Right lung (tissue), 10 donors: ENCODE results near the gene MAML1. TPM values are rescaled to one million over a fixed set of nuclear protein-coding genes. Genes with fewer than 3 reads are reported as not detected.
A peak's percentile ranks its signal among the peaks of the same experiment; 100 is the strongest.
"Not testable (repeated sequence)": the region's sequence is repeated elsewhere in the genome, so short reads cannot be mapped to it uniquely, and the experiment has no call there.

ENCODE experiments used
- DNase-seq, 2 donors: peaks; one replicate each; pipeline ENCODE4 v3.0.0-alpha.2; 2013
- long read RNA-seq, 8 donors: transcript quantifications; one replicate each; lab custom pipeline, GENCODE V29; 2026
- polyA plus RNA-seq, 5 donors: library from polyadenylated mRNA; unstranded; fragments of 120-200 nt; gene quantifications; one replicate each; pipeline versions ENCODE4 v1.2.1 to v1.2.3, GENCODE V29; 2013; ENCODE audit warnings: inconsistent platforms in 1 of 5, low replicate concordance in 1 of 5; ENCODE audit not compliant: insufficient read length in 5 of 5, insufficient read depth in 1 of 5

MAML1 gene, protein sequence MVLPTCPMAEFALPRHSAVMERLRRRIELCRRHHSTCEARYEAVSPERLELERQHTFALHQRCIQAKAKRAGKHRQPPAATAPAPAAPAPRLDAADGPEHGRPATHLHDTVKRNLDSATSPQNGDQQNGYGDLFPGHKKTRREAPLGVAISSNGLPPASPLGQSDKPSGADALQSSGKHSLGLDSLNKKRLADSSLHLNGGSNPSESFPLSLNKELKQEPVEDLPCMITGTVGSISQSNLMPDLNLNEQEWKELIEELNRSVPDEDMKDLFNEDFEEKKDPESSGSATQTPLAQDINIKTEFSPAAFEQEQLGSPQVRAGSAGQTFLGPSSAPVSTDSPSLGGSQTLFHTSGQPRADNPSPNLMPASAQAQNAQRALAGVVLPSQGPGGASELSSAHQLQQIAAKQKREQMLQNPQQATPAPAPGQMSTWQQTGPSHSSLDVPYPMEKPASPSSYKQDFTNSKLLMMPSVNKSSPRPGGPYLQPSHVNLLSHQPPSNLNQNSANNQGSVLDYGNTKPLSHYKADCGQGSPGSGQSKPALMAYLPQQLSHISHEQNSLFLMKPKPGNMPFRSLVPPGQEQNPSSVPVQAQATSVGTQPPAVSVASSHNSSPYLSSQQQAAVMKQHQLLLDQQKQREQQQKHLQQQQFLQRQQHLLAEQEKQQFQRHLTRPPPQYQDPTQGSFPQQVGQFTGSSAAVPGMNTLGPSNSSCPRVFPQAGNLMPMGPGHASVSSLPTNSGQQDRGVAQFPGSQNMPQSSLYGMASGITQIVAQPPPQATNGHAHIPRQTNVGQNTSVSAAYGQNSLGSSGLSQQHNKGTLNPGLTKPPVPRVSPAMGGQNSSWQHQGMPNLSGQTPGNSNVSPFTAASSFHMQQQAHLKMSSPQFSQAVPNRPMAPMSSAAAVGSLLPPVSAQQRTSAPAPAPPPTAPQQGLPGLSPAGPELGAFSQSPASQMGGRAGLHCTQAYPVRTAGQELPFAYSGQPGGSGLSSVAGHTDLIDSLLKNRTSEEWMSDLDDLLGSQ
- 10 to 100 TPM; 39.2 to 46.4 (median 43.1) TPM for polyA plus RNA-seq
- long read RNA-seq, donor 1, partial matches to known transcripts = 20 of 24 reads
- long read RNA-seq, donor 1, other reads (novel, unspliced or antisense) = 0 of 24 reads
- long read RNA-seq, donor 2, full-length matches to known transcripts = 2 of 2 reads
- long read RNA-seq, donor 2, partial matches to known transcripts = 0 of 2 reads
- long read RNA-seq, donor 2, other reads (novel, unspliced or antisense) = 0 of 2 reads
- long read RNA-seq, donor 3, full-length matches to known transcripts = 2 of 30 reads
- long read RNA-seq, donor 3, partial matches to known transcripts = 28 of 30 reads
- long read RNA-seq, donor 3, other reads (novel, unspliced or antisense) = 0 of 30 reads
- long read RNA-seq, donor 4, full-length matches to known transcripts = 7 of 22 reads
- long read RNA-seq, donor 4, partial matches to known transcripts = 15 of 22 reads
- long read RNA-seq, donor 4, other reads (novel, unspliced or antisense) = 0 of 22 reads
- long read RNA-seq, donor 5, full-length matches to known transcripts = 6 of 27 reads
- long read RNA-seq, donor 5, partial matches to known transcripts = 21 of 27 reads
- long read RNA-seq, donor 5, other reads (novel, unspliced or antisense) = 0 of 27 reads
- long read RNA-seq, donor 6, full-length matches to known transcripts = 2 of 21 reads
- long read RNA-seq, donor 6, partial matches to known transcripts = 19 of 21 reads
- long read RNA-seq, donor 6, other reads (novel, unspliced or antisense) = 0 of 21 reads
- long read RNA-seq, donor 7, full-length matches to known transcripts = 6 of 24 reads
- long read RNA-seq, donor 7, partial matches to known transcripts = 18 of 24 reads
- long read RNA-seq, donor 7, other reads (novel, unspliced or antisense) = 0 of 24 reads
- long read RNA-seq, donor 8 = 0 reads

DNA sequence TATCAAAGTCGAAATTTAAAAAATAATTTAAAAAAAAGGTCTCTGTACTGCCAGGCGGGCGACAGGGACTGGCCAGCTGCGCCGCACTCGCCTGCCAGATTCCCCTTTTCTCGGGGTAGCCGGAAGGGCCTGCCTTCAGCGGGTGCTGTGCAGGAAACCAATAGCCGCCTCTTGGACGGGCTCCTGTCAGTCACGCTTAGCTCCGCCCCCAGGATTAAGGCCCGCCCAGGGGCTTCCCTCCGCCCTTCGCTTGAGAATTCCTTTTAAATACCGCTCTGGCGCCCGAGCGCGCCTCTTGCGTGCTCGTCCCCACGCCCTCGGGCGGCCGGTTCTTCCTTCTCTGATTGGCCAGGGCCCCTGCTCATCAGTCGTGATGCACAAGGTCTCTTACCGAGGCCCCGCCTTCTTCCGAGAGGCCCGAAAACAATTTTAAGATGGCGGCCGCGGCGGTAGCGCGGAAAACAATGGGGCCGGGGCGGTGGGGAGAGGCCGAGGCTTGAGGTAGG lies at the start of gene MAML1:
Gene MAML1 (plus strand): TSS at position 411 of the 506 bp plus-strand sequence. CDS start 291 bp downstream, outside the sequence.
- DNase-seq = peak; percentile 100

DNA sequence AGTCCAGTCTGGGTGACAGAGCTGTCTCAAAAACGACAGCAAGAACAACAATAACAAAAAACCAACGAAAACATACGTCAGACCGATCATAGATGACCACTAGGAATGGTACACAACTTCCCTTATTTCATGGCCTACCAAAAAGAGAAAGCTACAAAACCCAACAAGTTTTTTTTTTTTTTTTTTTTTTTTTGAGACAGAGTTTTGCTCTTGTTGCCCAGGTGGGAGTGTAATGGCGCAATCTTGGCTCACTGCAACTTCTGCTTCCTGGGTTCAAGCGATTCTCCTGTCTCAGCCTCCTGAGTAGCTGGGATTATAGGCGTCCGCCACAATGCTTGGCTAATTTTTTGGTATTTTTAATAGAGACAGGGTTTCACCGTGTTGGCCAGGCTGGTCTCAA lies 43.4 kb upstream of the MAML1 start:
- DNase-seq = not testable (repeated sequence)

DNA sequence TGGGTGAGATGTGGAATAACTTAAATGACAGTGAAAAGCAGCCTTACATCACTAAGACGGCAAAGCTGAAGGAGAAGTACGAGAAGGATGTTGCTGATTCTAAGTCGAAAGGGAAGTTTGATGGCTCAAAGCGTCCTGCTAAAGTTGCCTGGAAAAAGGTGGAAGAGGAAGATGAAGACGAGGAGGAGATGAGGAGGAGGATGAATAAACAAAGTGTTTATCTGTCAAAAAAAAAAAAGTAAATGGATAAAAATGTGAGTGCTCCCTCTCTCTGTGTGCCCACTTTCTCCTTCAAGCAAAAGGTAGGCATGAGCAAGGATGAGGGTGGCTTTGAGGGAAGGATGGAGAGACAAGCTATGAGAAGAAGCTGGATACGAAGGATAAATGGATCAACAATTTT lies 38.1 kb upstream of the MAML1 start:
- no peak for DNase-seq

DNA sequence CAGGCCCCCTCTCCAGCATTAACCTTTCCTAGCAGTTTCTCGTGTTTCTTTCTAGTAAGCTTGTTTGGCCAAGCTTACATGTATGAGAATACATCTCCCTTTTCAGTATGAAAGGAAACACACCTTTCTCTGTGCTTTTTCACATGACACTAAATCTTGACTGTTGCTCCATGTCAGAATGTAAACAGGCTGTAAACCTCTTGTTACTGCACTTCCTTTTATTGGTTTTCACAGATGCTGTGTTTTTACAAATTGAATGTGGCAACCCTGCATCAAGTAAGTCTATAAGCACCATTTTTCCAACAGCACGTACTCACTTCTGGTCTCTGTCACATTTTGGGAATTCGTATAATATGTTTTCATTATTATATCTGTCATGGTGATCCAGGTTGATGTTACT lies 36.0 kb upstream of the MAML1 start:
- DNase-seq = no peak

DNA sequence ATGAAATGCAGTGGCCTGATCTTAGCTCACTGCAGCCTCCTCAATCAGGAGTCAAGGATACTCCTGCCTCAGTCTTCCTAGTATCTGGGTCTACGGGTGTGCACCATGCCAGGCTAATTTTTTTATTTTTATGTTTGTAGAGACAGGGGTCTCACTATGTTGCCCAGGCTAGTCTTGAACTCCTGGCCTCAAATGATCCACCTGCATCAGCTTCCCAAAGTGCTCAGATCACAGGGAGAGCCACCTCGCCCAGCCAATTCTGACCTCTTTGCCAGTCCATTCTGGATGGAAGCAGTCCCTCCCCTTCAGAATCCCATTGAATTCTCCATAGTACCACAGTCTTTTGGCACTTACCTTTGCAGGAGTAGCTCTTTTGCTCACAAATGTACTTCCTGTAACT lies 35.5 kb upstream of the MAML1 start:
- no peak for DNase-seq

DNA sequence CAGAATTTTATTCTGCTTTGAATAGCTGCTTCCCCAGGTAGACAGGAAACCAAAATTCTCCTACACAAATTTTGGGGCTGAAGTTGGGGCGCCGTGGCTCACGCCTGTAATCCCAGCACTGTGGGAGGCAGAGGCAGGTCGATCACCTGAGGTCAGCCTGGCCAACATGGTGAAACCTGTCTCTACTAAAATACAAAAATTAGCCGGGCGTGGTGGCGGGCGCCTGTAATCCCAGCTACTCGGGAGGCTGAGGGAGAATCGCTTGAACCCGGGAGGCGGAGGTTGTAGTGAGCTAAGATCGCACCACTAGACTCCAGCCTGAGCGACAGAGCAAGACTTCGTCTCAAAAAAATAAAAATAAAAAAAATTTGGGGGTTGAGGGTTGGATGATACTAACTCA lies 35.1 kb upstream of the MAML1 start:
- DNase-seq = not testable (repeated sequence)

DNA sequence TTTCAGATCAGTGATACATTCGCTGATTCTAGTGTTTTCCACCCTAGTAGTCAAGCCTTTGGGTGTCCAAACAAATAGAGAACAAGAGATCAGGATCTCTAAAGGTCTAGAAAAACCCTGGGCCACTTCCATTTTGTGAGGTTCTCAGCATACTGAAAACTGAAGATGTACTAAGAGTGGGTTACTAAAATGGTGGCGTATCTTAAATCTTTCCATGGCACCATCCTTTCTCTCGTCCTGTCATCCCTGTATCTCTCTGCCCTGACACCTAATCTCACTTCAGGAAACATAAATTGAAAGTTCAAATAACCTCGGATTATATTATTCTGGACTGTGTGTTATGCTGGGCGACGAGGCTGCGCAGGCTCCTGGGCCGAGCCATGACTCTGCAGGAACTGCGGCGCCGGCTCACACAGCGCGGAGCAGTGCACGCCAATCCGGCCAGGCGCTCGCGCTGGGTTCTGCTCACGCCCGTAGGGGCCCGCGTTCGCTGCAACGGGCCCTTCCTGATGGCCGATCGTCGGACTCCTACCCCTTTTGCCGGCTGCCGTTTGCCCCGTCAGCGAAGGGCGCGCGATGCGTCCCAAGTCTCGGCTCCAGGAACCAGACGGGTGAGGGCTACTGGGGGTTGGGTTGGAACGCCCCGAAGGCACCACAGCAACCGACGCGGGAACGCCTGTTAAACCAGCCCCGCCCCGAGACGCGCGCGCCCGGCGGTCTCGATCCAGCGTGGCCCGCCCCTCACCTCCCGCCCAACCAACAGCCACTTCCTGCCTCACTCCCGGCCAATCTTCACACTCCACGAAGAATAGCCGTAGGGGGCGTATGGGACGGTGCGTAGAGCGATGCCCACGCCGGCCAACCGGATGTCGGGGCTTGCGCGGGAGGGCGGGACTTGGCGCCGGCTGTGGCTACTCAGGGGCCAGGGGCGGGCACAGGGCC lies 34.4 kb upstream of the MAML1 start:
- peak; percentile 99 to 100 for DNase-seq

DNA sequence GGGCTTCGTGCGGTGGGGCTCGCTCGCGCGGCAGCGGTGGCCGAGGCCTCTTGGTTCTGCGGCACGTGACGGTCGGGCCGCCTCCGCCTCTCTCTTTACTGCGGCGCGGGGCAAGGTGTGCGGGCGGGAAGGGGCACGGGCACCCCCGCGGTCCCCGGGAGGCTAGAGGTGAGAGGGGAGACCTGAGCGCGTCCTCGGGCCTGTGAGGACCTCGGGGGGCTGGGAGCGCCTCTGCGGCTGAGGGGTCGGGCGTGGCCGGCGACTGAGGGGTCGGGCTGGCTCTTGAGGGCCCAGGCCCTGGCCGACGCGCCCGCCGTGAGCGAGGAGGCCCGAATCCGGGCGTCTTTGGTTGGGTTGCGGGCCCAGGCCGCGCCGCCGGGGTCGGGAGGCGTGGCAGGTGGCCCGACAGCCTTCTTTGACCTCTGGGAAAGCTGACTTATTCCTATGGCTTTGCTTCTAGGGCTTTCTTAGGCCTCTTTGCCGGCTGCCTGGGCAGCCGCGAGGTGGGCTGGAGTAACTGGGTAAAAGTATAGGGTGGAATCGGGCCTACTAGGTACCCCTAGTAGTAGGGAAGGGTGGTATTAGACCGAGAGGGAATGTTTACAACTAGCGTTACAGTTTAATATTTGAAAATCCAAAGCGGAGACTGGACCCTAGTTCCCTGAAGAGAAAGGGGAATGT lies 33.5 kb upstream of the MAML1 start, which contains the start of gene CANX:
Gene CANX (plus strand): TSS at position 33 of the 681 bp plus-strand sequence. CDS start 6,715 bp downstream, outside the sequence.
- DNase-seq = peak in 1 of 2 donors; percentile 35

DNA sequence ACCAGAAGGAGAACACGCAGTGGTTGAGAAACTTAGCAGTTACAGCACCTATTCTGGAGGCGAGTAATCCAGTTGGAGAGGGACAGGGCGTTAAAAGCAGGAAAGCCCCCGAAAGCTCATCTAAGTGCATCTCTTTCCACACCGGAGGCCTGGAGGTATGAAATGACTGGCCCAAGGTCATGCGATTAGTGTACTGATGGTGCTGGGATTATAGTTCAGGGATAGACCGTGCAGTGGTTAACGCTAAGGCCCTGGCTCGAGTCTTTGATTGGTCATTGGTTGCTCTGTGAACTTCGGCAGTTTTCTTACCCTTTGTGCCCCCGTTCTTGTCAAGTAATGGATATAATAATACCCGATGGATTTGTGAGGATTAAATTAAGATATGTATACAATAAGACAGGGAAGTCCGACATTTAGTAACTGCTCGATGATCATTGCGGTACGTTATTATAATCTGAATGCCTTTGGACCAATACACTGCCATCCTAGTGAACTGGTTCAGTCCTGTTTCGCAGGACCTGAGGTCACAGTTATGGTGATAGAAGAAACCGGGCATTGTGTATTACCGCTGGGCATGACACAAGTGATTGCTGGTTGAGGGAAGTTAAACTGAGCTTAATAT lies 32.9 kb upstream of the MAML1 start:
- DNase-seq = peak in 1 of 2 donors; percentile 5

DNA sequence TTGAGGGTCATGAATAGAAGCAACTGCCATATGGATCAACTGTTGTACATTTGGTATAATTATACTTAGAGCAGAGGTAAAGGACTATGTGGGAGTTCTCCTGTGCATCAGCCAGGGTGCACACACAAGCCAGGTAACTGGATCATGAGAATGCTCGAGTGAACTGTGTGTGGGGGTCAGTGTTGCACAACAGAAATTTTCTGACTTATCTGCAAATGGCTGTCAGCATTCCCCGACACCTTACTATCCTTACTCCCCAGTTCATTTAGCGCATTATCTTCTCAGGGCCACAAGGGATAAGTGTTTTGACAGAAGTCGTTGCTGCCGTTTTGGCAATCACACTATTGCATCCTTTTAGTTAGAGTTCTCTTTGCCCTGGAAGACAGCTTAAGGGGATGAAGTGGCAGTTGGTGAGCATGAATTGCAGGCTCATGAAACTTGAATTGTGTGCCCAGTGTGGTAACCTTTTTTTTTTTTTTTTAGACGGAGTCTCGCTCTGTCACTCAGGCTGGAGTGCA lies 32.2 kb upstream of the MAML1 start:
- DNase-seq = peak in 1 of 2 donors; percentile 4

DNA sequence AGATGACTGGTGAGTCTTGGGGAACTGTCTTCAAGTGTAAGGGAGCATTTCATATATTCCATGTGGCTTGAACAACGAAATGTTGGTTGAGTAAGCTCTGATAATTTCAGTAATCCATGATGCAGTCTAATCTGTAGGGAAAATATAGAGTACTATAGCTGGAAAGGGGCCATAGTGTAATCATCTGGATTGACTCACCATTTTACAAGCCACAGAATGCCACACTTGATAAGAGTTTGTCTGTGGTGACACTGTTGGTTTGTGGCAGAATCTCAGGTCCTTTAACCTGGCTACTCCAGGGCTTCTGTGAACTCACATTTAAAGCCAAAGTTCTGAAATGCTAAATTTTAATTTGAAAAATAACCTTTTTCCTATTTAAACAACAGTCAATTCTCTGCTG lies 16.3 kb upstream of the MAML1 start:
- DNase-seq = no peak

DNA sequence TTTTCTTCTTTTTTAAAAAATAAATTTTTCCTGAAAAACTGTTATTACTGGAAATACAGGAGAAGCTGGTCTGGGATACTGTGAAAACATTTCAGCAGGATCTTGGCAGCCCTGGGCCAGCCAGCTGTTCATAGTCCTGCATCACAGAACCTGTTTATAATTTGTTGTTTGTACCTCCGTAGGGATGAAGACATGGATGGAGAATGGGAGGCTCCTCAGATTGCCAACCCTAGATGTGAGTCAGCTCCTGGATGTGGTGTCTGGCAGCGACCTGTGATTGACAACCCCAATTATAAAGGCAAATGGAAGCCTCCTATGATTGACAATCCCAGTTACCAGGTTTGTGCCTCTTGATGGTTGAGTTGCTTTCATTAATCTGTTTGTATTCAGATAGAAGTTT lies 12.4 kb upstream of the MAML1 start:
- no peak for DNase-seq

DNA sequence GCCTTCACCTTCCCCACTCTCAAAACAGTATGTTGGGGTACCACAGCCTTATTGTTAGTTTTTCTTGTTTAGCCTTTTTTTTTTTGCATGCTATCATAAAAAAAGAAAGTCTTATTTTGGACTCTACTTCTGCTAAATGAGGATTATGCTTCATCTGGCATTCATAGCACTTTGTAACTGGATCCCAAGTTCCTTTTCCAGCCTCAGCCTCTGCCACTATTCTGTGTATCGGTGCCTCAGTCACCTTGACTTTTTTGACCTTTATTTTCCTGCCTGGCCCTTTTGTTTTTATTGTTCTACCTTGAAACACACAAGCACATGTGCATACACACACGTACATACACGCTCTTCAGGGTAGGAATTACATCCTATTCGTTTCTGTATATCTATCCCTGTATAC lies 8.5 kb upstream of the MAML1 start:
- no peak for DNase-seq

DNA sequence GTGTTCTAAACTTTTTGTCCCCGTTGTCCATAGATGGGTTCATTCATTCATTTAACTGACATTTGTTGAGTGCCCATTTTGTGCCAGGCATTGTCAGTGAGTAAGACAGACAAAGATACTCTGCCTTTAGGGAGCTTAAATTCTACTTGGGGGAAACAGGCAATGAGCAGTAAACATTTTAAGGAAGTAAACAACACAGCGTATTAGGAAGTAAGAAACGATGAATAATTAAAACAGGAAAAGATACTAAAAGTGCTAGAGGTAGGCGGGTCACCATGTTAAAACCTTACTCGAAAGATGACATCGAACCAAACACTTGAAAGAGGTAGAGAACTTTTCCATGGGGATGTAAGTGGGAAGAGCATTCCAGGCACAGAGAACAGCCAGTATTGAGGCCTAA lies 5.5 kb upstream of the MAML1 start:
- DNase-seq = no peak

DNA sequence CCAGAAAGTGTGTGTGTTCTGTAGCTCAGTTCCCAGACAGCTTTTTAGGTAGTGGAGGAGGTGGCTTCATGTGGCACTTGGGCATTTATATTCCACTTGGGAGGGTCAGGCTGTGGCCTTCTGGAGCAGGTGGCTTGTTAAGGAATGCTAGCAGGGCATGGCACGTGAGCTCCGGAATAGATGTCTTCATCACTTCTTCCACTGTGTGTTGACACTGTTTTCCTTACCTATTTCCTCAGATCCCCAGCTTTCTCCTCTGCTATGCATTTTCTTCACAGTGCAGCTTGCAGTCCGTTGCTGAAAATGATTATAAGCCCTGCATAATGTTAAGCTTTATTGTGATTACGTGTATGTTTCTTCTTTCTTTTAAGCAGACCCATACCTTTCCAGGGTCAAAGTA lies 3.3 kb upstream of the MAML1 start:
- no peak for DNase-seq

DNA sequence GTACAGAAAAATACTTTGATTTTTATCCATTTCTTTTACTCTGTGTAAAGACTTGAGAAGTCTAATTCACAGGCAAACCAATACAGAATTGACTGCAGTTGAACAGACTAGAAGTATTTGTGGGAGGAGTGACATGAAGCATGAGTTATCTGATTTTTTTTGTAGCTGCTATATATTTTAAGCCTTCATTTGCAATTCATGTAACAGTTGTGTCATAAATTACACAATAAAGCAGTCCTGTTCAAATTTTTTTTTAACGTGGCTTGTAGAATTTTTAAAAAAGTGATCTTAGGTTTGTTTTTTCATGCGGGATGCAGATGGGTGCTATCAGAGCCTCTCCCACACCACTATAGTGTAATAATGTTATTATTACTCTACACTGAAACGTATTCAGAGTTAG lies 2.9 kb upstream of the MAML1 start:
- DNase-seq = no peak

DNA sequence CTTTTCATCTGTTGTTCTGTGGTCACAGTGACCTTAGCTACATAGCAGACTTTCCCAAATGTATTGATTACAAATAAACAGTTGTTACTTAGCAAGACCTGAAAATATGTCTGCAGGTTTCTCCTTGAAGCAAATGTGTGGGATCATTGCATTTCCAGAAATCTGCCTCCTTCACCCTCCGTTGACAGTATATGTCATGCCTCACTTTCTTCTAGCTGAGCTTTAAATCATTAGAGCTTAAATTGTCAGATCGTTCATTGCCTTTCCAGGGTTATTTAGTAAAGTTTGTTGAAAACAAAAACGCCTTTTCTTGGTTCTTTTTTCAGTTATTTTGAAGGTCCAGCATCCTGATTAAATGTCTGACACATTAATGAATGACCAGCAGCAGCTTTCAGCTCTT lies 2.3 kb upstream of the MAML1 start:
- DNase-seq = no peak

DNA sequence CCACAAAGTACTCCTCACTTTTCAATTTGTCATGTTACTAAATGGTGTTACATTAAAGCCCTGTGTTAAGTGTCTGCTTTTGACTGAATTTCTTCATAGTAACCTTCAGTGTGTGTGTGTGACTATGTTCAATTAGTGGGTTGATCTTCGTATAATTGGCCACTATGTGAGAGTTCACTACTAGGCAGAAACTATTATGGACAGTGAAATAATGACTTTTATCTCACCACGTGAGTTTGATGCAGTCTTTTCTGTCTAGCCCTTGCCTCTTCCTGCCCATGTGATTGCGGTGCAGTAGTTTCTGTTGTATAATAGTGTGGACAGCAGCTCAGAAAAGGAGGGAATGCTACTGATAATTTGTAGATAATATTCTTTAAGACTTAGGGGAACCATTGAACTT lies 1.8 kb upstream of the MAML1 start:
- DNase-seq = no peak
